Stimulated activated CD8-positive, alpha-beta memory T cell treated with anti-CD3 and anti-CD28 coated beads, Interleukin-4, amount 100 ng/mL, for 4 hours (primary cell): ENCODE measurements around the gene TMEM53.

Experiments used
- DNase-seq, 2 donors: peaks; one replicate each; pipeline ENCODE4 v3.0.0-alpha.2; 2020; ENCODE audit warnings: low read depth in 2 of 2, low spot score in 1 of 2

TMEM53 gene

GRCh38 chr1:44606701-44607281 lies 67.5 kb downstream of the TMEM53 start:
- no peak for DNase-seq

GRCh38 chr1:44605914-44606615 lies 68.2 kb downstream of the TMEM53 start:
- DNase-seq: no peak

- no peak for DNase-seq
Measured at GRCh38 chr1:44604157-44604955, 69.9 kb downstream of the TMEM53 start.

- DNase-seq: no peak
Measured at GRCh38 chr1:44603718-44604117, 70.6 kb downstream of the TMEM53 start.
